ENCODE data around the gene PCNT.

PCNT gene

DNA sequence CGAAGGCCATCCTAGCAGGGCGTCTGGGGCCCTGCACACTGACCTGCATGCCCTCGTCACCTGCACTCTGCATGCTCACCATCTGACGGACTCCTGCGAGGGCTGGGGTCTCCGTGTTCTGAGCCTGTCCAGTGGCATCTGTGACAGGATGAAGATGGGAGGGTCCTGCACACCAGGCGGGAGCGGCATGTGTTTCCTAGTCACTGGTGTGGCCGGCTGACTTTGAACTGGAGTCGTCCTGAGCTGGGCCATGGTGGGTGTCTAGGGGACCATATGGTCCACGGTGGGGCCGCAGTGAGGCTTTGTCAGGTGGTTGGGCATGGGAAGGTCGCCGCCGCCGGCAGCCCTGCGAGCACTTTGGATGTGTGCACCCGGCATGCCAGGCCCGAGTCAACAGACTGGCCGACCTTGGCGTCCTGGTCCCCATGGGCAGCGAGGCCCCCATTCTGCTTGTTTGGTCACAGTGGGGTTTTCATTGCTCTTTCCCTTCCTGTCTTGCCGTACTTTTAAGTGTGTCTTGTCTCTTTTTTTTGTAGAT, 118.1 kb downstream of the PCNT start (continued):
- TF ChIP-seq ZNF555 (tag by site-specific recombination; conservative IDR thresholded peaks at IDR 0.05) (no peak), ZNF114 (tag by site-specific recombination; IDR thresholded peaks at IDR 0.05) (no peak), ZNF544 (tag by site-specific recombination; IDR thresholded peaks at IDR 0.05) (no peak), ZNF423 (tag by site-specific recombination; IDR thresholded peaks at IDR 0.05) (no peak), ZNF561 (tag by site-specific recombination; IDR thresholded peaks at IDR 0.05; ENCODE audit: borderline replicate concordance) (no peak), ZNF175 (tag by site-specific recombination; IDR thresholded peaks at IDR 0.05) (no peak), ZNF23 (tag by site-specific recombination; IDR thresholded peaks at IDR 0.05; ENCODE audit: borderline replicate concordance) (no peak), HOXD13 (CRISPR knock-in tag; IDR thresholded peaks at IDR 0.05; ENCODE audit: borderline replicate concordance) (no peak), ZNF624 (tag by site-specific recombination; IDR thresholded peaks at IDR 0.05) (no peak), EGR2 (tag by site-specific recombination; IDR thresholded peaks at IDR 0.05; ENCODE audit: low read depth) (no peak)
- TF ChIP-seq, protein P1, sequence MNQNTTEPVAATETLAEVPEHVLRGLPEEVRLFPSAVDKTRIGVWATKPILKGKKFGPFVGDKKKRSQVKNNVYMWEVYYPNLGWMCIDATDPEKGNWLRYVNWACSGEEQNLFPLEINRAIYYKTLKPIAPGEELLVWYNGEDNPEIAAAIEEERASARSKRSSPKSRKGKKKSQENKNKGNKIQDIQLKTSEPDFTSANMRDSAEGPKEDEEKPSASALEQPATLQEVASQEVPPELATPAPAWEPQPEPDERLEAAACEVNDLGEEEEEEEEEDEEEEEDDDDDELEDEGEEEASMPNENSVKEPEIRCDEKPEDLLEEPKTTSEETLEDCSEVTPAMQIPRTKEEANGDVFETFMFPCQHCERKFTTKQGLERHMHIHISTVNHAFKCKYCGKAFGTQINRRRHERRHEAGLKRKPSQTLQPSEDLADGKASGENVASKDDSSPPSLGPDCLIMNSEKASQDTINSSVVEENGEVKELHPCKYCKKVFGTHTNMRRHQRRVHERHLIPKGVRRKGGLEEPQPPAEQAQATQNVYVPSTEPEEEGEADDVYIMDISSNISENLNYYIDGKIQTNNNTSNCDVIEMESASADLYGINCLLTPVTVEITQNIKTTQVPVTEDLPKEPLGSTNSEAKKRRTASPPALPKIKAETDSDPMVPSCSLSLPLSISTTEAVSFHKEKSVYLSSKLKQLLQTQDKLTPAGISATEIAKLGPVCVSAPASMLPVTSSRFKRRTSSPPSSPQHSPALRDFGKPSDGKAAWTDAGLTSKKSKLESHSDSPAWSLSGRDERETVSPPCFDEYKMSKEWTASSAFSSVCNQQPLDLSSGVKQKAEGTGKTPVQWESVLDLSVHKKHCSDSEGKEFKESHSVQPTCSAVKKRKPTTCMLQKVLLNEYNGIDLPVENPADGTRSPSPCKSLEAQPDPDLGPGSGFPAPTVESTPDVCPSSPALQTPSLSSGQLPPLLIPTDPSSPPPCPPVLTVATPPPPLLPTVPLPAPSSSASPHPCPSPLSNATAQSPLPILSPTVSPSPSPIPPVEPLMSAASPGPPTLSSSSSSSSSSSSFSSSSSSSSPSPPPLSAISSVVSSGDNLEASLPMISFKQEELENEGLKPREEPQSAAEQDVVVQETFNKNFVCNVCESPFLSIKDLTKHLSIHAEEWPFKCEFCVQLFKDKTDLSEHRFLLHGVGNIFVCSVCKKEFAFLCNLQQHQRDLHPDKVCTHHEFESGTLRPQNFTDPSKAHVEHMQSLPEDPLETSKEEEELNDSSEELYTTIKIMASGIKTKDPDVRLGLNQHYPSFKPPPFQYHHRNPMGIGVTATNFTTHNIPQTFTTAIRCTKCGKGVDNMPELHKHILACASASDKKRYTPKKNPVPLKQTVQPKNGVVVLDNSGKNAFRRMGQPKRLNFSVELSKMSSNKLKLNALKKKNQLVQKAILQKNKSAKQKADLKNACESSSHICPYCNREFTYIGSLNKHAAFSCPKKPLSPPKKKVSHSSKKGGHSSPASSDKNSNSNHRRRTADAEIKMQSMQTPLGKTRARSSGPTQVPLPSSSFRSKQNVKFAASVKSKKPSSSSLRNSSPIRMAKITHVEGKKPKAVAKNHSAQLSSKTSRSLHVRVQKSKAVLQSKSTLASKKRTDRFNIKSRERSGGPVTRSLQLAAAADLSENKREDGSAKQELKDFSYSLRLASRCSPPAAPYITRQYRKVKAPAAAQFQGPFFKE (tag by site-specific recombination; IDR thresholded peaks at IDR 0.05; ENCODE audit: borderline replicate concordance): no peak
- TF ChIP-seq, protein P2, sequence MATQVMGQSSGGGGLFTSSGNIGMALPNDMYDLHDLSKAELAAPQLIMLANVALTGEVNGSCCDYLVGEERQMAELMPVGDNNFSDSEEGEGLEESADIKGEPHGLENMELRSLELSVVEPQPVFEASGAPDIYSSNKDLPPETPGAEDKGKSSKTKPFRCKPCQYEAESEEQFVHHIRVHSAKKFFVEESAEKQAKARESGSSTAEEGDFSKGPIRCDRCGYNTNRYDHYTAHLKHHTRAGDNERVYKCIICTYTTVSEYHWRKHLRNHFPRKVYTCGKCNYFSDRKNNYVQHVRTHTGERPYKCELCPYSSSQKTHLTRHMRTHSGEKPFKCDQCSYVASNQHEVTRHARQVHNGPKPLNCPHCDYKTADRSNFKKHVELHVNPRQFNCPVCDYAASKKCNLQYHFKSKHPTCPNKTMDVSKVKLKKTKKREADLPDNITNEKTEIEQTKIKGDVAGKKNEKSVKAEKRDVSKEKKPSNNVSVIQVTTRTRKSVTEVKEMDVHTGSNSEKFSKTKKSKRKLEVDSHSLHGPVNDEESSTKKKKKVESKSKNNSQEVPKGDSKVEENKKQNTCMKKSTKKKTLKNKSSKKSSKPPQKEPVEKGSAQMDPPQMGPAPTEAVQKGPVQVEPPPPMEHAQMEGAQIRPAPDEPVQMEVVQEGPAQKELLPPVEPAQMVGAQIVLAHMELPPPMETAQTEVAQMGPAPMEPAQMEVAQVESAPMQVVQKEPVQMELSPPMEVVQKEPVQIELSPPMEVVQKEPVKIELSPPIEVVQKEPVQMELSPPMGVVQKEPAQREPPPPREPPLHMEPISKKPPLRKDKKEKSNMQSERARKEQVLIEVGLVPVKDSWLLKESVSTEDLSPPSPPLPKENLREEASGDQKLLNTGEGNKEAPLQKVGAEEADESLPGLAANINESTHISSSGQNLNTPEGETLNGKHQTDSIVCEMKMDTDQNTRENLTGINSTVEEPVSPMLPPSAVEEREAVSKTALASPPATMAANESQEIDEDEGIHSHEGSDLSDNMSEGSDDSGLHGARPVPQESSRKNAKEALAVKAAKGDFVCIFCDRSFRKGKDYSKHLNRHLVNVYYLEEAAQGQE (tag by site-specific recombination; IDR thresholded peaks at IDR 0.05): no peak

DNA sequence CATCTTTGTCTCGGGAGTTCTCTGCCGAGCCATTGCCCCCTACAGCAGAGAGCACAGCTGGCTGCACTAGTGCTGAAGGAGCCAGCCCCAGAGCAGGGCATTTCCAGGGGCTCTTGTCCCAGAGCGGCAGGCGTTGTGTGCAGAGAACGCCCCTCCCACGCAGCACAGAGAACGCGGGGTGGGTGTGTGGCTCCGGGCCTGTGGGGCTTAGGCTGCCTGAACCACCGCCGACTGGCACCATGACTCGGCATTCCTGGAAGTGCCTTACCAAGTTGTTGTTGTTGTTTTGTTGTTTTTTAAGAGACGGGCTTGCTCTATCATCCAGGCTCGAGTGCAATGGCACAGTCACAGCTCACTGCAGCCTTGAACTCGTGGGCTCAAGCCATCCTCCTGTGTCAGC, 119.0 kb downstream of the PCNT start:
- Histone ChIP-seq H3K27ac (ENCODE audit: extremely low read depth, low read depth, low read length) (no peak overlapping the region), H3K4me3 (ENCODE audit: low read depth, low read length) (no peak overlapping the region), H3K4me1 (ENCODE audit: control insufficient read depth, insufficient read depth, low read length) (no peaks in the 10 kb centered on the region), H3K36me3 (ENCODE audit: control insufficient read depth in 2 of 2, insufficient read depth in 1 of 2, low read length in 2 of 2) (peaks cover 28 to 83% of the 10 kb centered on the region in 2 experiments), H3K9me3 (ENCODE audit: control insufficient read depth, insufficient read depth, low read depth, low read length) (no peaks in the 10 kb centered on the region)
- CTCF ChIA-PET: no interaction called here
- TF ChIP-seq ZFHX2 (tag by site-specific recombination; conservative IDR thresholded peaks at IDR 0.05) (peak; percentile 62), ZNF23 (tag by site-specific recombination; IDR thresholded peaks at IDR 0.05; ENCODE audit: borderline replicate concordance) (no peak), HOXA7 (CRISPR knock-in tag; IDR thresholded peaks at IDR 0.05; ENCODE audit: borderline replicate concordance) (no peak), ZIC2 (tag by site-specific recombination; IDR thresholded peaks at IDR 0.05) (no peak), ZNF624 (tag by site-specific recombination; IDR thresholded peaks at IDR 0.05) (no peak), EGR2 (tag by site-specific recombination; IDR thresholded peaks at IDR 0.05; ENCODE audit: low read depth) (peak; percentile 73)
- TF ChIP-seq, protein P3, sequence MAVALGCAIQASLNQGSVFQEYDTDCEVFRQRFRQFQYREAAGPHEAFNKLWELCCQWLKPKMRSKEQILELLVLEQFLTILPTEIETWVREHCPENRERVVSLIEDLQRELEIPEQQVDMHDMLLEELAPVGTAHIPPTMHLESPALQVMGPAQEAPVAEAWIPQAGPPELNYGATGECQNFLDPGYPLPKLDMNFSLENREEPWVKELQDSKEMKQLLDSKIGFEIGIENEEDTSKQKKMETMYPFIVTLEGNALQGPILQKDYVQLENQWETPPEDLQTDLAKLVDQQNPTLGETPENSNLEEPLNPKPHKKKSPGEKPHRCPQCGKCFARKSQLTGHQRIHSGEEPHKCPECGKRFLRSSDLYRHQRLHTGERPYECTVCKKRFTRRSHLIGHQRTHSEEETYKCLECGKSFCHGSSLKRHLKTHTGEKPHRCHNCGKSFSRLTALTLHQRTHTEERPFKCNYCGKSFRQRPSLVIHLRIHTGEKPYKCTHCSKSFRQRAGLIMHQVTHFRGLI (tag by site-specific recombination; IDR thresholded peaks at IDR 0.05): no peak
- TF ChIP-seq, protein P4, sequence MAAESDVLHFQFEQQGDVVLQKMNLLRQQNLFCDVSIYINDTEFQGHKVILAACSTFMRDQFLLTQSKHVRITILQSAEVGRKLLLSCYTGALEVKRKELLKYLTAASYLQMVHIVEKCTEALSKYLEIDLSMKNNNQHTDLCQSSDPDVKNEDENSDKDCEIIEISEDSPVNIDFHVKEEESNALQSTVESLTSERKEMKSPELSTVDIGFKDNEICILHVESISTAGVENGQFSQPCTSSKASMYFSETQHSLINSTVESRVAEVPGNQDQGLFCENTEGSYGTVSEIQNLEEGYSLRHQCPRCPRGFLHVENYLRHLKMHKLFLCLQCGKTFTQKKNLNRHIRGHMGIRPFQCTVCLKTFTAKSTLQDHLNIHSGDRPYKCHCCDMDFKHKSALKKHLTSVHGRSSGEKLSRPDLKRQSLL (tag by site-specific recombination; IDR thresholded peaks at IDR 0.05): peak; percentile 35; the same call in 1 of the 2 replicates
- POLR2A ChIA-PET: no interaction called here

Measured in HEK293 (cell line).